Smooth muscle cell (in vitro differentiated cells): ENCODE data around the gene AMBRA1. TPM values are rescaled to one million over a fixed set of nuclear protein-coding genes. Genes with fewer than 3 reads are reported as not detected.

Experiments used
- DNase-seq: peaks from one replicate; lab custom pipeline; 2025; ENCODE audit not compliant: unreplicated experiment; lab: John Stamatoyannopoulos, UW
- H2AFZ ChIP-seq: fragments of 200-600 bp; sonication (generic); 2 replicates; pipeline ENCODE4 v1.6.0; 2016; ENCODE audit warnings: antibody characterized with exemption, low read depth, mild to moderate bottlenecking
- H3F3A ChIP-seq: fragments of 200-600 bp; sonication (generic); 2 replicates; pipeline ENCODE4 v1.6.0; 2017; ENCODE audit warnings: antibody characterized with exemption, low read depth
- H3K27ac ChIP-seq: fragments of 200-600 bp; sonication (generic); 2 replicates; pipeline ENCODE4 v1.5.1; 2016; ENCODE audit warnings: low read depth, mild to moderate bottlenecking
- H3K27me3 ChIP-seq: fragments of 200-600 bp; sonication (generic); 2 replicates; pipeline ENCODE4 v1.6.1; 2016; ENCODE audit warnings: low read depth, mild to moderate bottlenecking
- H3K36me3 ChIP-seq: fragments of 200-600 bp; sonication (generic); 2 replicates; pipeline ENCODE4 v1.5.1; 2016; ENCODE audit warnings: low read depth
- H3K4me1 ChIP-seq: fragments of 200-600 bp; sonication (generic); 2 replicates; pipeline ENCODE4 v1.5.1; 2016; ENCODE audit warnings: low read depth
- H3K4me2 ChIP-seq: fragments of 200-600 bp; sonication (generic); 2 replicates; pipeline ENCODE4 v1.6.0; 2016; ENCODE audit warnings: mild to moderate bottlenecking
- H3K4me3 ChIP-seq: fragments of 200-600 bp; sonication (generic); 2 replicates; pipeline ENCODE4 v1.5.1; 2016; ENCODE audit warnings: mild to moderate bottlenecking
- H3K79me2 ChIP-seq: fragments of 200-600 bp; sonication (generic); 2 replicates; pipeline ENCODE4 v1.6.0; 2016; ENCODE audit warnings: low read depth, mild to moderate bottlenecking
- H3K9ac ChIP-seq: fragments of 200-600 bp; sonication (generic); 2 replicates; pipeline ENCODE4 v1.6.0; 2016; ENCODE audit warnings: low read depth
- H3K9me3 ChIP-seq: fragments of 200-600 bp; sonication (generic); replicated peaks from 2 replicates; pipeline ENCODE4 v1.5.1; 2016; ENCODE audit warnings: low read depth
- H4K20me1 ChIP-seq: fragments of 200-600 bp; sonication (generic); 2 replicates; pipeline ENCODE4 v1.6.0; 2016; ENCODE audit warnings: low read depth
- WGBS: methylation state at CpG from one replicate; pipeline ENCODE4 v1.1.7; 2016; ENCODE audit warnings: low lambda C conversion rate; 5-methylcytosine and 5-hydroxymethylcytosine counted together
- polyA plus RNA-seq: library from polyadenylated mRNA; unstranded; fragments of >200 nt; fragmentation: Nextera tagmentation; extraction: Ambion mirVana; gene quantifications from 2 replicates; pipeline ENCODE4 v1.2.1, GENCODE V29; 2016
- total RNA-seq: library from RNA; depleted of rRNA; stranded (reverse); fragments of >200 nt; gene quantifications from 2 replicates; pipeline ENCODE4 v1.2.3, GENCODE V29; 2014
- TF ChIP-seq, protein P1 (sequence below): fragments of 200-600 bp; sonication (generic); IDR thresholded peaks from 2 replicates; pipeline ENCODE4 v1.5.1; 2017; ENCODE audit warnings: borderline replicate concordance, mild to moderate bottlenecking, antibody characterized with exemption; ENCODE audit not compliant: insufficient read depth, poor library complexity, severe bottlenecking

The AMBRA1 gene
- total and polyA plus RNA-seq, 2 experiments from 2014 or later, result 10.3 to 38.3 TPM

DNA sequence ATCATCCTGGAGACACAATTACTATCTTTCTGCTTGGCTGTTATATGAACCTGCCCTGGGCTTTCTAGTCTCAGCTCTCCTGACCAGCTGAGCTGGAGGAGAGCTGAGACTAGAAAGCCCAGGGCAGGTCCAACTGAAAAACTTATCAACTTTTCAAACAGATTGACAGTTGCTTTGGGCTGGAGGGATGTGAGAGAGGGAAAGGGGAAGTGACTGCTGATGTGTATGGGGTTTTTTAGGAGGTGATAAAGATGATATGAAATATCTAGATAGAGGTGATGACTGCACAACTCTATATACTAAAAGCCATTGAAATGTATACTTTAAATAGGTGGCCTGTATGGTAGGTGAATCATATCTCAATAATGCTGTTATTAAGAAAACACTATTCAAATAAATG lies 142.1 kb downstream of the AMBRA1 start:
- H3K79me2 ChIP-seq, result peaks cover 21% of the 10 kb centered on the region
- peaks cover 20% of the 10 kb centered on the region for H3K4me1 ChIP-seq
- TF ChIP-seq, protein P1, sequence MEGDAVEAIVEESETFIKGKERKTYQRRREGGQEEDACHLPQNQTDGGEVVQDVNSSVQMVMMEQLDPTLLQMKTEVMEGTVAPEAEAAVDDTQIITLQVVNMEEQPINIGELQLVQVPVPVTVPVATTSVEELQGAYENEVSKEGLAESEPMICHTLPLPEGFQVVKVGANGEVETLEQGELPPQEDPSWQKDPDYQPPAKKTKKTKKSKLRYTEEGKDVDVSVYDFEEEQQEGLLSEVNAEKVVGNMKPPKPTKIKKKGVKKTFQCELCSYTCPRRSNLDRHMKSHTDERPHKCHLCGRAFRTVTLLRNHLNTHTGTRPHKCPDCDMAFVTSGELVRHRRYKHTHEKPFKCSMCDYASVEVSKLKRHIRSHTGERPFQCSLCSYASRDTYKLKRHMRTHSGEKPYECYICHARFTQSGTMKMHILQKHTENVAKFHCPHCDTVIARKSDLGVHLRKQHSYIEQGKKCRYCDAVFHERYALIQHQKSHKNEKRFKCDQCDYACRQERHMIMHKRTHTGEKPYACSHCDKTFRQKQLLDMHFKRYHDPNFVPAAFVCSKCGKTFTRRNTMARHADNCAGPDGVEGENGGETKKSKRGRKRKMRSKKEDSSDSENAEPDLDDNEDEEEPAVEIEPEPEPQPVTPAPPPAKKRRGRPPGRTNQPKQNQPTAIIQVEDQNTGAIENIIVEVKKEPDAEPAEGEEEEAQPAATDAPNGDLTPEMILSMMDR, result no peak
- peaks cover 4% of the 10 kb centered on the region for H3F3A ChIP-seq
- no peak overlapping the region for H3K4me2 ChIP-seq
- H3K27ac ChIP-seq, result peak overlapping the region; percentile 46
- no peak for DNase-seq
- H4K20me1 ChIP-seq, result peaks cover 62% of the 10 kb centered on the region
- H3K9ac ChIP-seq, result no peak overlapping the region
- H3K27me3 ChIP-seq, result no peaks in the 10 kb centered on the region
- H2AFZ ChIP-seq, result no peak overlapping the region
- no peaks in the 10 kb centered on the region for H3K36me3 ChIP-seq
- no peaks in the 10 kb centered on the region for H3K9me3 ChIP-seq
- no peak overlapping the region for H3K4me3 ChIP-seq

DNA sequence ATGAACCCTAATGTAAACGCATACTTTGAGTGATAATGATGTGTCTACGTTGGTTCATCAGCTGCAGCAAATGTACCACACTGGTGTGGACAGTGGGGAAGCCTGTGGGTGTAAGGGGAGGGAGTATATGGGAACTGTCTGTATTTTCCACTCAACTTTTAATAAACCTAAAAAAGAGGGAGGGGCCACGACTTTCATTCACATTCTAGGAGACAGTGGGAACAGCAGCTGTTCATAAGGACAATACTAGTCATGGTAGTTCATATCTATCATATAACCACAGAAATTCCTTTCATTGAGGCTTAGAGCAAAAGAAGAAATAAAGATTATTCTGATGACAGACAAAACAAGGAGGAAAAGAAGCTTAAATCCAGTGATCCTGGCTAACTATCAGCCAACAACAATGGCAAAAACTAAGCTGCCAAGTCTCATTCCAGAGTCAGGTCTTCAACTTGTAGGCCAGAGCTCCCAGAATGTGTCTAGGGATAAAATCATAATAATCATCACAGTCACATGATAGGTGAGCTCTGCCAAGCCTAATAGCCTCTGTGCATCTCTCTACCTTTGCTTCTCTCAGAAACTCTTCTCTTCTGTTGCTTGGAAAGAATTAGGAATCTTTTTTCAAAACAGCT lies 142.9 kb downstream of the AMBRA1 start:
- TF ChIP-seq, protein P1, result no peak

DNA sequence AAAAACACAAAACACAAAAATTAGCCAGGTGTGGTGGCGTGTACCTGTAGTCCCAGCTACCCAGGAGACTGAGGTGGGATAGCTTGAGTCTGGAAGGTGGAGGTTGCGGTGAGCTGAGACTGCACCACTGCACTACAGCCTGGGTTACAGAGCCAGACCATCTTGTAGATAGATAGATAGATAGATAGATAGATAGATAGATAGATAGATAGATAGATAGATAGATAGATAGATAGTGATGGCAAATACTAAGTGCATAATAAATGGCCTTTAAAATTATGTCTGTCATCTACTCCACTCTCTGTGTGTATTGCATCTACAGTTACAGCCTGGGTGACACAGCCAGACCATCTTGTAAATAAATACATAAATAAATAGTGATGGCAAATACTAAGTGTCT lies 146.3 kb downstream of the AMBRA1 start:
- TF ChIP-seq, protein P1, result no peak
- H4K20me1 ChIP-seq, result peaks cover 59% of the 10 kb centered on the region
- DNase-seq, result no peak
- H3K4me2 ChIP-seq, result no peak overlapping the region
- WGBS, result 96% methylated on average over 2 of the region's 2 CpGs
- H3K27me3 ChIP-seq, result no peaks in the 10 kb centered on the region
- H3K9ac ChIP-seq, result no peak overlapping the region
- H3K4me3 ChIP-seq, result no peak overlapping the region
- H3K36me3 ChIP-seq, result no peaks in the 10 kb centered on the region
- peaks cover 4% of the 10 kb centered on the region for H3F3A ChIP-seq
- peaks cover 15% of the 10 kb centered on the region for H3K4me1 ChIP-seq
- H3K9me3 ChIP-seq, result no peaks in the 10 kb centered on the region
- no peak overlapping the region for H3K27ac ChIP-seq
- H2AFZ ChIP-seq, result no peak overlapping the region
- peaks cover 17% of the 10 kb centered on the region for H3K79me2 ChIP-seq

More for the DNA sequence above, 142.9 kb downstream of the AMBRA1 start:
- Histone ChIP-seq H3K27ac (peak overlapping the region; percentile 46), H4K20me1 (peaks cover 69% of the 10 kb centered on the region), H3F3A (peaks cover 4% of the 10 kb centered on the region), H3K9ac (no peak overlapping the region), H3K4me1 (peaks cover 19% of the 10 kb centered on the region), H3K36me3 (no peaks in the 10 kb centered on the region), H2AFZ (no peak overlapping the region), H3K27me3 (no peaks in the 10 kb centered on the region), H3K79me2 (peaks cover 21% of the 10 kb centered on the region), H3K4me3 (no peak overlapping the region), H3K4me2 (no peak overlapping the region), H3K9me3 (no peaks in the 10 kb centered on the region)
- no peak for DNase-seq
- 75% methylated on average over 3 of the region's 3 CpGs for WGBS
